ACC112 (cell line): ENCODE measurements around the gene SLC8A3.

ENCODE experiments used
- H2AFZ ChIP-seq: fragments of 200-600 bp; sonication (generic); one replicate; pipeline ENCODE4 v1.6.0; 2017; ENCODE audit warnings: antibody characterized with exemption, low read length; ENCODE audit not compliant: unreplicated experiment
- H3K27ac ChIP-seq: fragments of 200-600 bp; sonication (generic); 2 replicates; pipeline ENCODE4 v1.5.1; 2014; ENCODE audit warnings: low read depth, mild to moderate bottlenecking, antibody characterized with exemption, low read length, moderate library complexity
- H3K27me3 ChIP-seq: fragments of 200-600 bp; sonication (generic); 2 replicates; pipeline ENCODE4 v1.6.1; 2014; ENCODE audit warnings: mild to moderate bottlenecking, antibody characterized with exemption, low read length, moderate library complexity, mixed read lengths; ENCODE audit not compliant: insufficient read depth
- H3K36me3 ChIP-seq: fragments of 200-600 bp; sonication (generic); 2 replicates; pipeline ENCODE4 v1.6.1; 2016; ENCODE audit warnings: mild to moderate bottlenecking, antibody characterized with exemption, low read length, moderate library complexity, mixed read lengths; ENCODE audit not compliant: insufficient read depth
- H3K4me1 ChIP-seq: fragments of 200-600 bp; sonication (generic); one replicate; pipeline ENCODE4 v1.6.1; 2016; ENCODE audit warnings: low read length, mixed read lengths; ENCODE audit not compliant: insufficient read depth, unreplicated experiment, control insufficient read depth
- H3K4me3 ChIP-seq: fragments of 200-600 bp; sonication (generic); 2 replicates; pipeline ENCODE4 v1.5.1; 2014; ENCODE audit warnings: mild to moderate bottlenecking, low read depth, low read length
- H3K79me2 ChIP-seq: fragments of 200-600 bp; sonication (generic); one replicate; pipeline ENCODE4 v1.6.0; 2016; ENCODE audit warnings: low read length; ENCODE audit not compliant: control insufficient read depth, unreplicated experiment, insufficient read depth

The SLC8A3 gene

DNA sequence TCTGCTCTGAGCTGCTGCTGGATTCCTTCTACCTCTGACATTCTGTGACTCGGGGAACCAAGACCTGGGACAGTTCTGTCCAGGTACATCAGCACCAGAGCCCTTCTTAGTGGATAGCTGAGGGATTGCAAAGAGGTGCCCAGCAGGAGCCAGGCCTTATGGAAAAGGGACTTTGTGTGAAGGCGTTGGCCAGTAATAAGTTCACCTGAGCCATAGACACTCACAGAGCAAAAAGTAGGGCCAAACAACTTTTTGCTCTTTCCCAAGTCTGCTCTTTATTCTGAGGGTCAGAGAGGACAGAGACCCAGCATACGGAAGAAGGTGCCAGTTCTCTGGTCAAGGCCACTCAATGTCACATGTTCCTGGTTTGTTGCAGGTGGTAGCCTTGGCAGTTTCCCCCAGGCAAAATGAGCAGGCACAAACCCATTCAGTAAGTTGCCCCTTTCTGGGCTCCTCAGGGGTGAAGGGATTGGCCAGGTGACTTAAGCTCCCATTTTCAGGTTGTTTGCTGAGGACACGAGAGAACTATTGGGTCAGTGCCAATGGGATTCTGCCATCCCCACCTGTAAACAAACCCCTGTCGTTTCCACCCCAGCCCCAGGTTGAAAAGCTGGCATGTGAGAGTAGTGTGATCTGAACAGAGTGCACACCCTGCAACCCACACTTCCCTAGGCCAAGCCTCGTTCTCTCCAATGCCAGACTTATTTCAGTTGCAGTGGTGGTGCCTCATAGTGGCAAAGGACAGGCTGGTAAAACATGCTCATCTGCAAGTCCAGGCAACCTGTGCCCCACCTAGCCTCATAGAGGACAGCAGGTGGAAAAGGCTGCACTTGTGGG lies 159.2 kb downstream of the SLC8A3 start:
- peaks cover 31% of the 10 kb centered on the region; the same call in 1 of the 2 replicates for H3K27me3 ChIP-seq
- H3K36me3 ChIP-seq = no peaks in the 10 kb centered on the region
- H2AFZ ChIP-seq = no peak overlapping the region
- H3K27ac ChIP-seq = no peak overlapping the region
- H3K4me1 ChIP-seq = no peaks in the 10 kb centered on the region
- no peaks in the 10 kb centered on the region for H3K79me2 ChIP-seq
- H3K4me3 ChIP-seq = no peak overlapping the region

- Histone ChIP-seq H3K36me3 (no peaks in the 10 kb centered on the region), H3K27ac (no peak overlapping the region), H2AFZ (no peak overlapping the region), H3K4me1 (no peaks in the 10 kb centered on the region), H3K27me3 (peaks cover 36% of the 10 kb centered on the region; the same call in 1 of the 2 replicates), H3K79me2 (no peaks in the 10 kb centered on the region), H3K4me3 (no peak overlapping the region)
These were observed 160.8 kb downstream of the SLC8A3 start for GRCh38 chr14:70027785-70028428.

DNA sequence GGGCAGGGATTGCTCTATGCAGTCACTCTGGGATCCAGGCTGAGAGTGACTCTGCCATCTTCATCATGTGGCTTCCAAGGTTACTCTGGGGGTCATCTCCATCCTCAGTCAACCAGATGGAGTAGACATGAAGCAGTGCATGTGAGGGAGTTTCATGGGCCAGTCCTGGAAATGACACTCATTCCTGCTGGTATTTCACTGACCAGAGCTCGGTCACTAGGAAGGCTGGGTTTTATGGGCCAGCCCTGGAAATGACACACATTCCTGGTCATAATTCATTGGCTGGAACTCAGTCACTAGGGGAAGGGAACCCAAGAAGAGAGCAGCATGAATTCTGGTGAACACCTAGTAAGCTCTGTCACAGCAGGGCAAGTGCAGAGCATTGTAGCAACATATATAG lies 164.9 kb downstream of the SLC8A3 start:
- Histone ChIP-seq H2AFZ (no peak overlapping the region), H3K4me3 (no peak overlapping the region), H3K27ac (no peak overlapping the region), H3K79me2 (no peaks in the 10 kb centered on the region), H3K27me3 (peaks cover 32% of the 10 kb centered on the region; the same call in 1 of the 2 replicates), H3K4me1 (no peaks in the 10 kb centered on the region), H3K36me3 (no peaks in the 10 kb centered on the region)

DNA sequence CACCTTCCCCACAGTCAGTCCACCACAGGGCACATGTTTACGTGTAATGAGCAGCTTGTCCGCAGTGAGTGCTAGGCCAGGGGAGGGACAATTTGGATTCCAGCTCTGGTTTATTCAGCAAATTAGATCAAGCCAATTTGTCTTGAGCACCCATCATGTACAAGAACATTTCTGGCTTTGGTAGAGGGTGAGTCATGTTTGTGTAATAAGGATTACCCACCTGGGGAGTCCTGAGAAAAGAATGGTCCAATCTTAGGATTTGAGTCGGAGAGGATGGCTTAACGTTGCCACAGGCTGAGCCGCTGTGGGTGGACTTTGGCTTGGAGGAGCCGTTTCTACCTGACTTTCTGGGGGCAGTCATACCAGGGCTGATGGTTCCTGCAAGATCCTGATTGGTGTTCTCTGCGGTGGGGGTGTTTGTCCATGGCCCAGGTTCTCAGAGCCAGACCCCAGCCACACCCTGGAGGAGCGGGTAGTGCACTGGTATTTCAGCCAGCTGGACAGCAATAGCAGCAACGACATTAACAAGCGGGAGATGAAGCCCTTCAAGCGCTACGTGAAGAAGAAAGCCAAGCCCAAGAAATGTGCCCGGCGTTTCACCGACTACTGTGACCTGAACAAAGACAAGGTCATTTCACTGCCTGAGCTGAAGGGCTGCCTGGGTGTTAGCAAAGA lies 165.8 kb downstream of the SLC8A3 start:
- H2AFZ ChIP-seq = no peak overlapping the region
- H3K36me3 ChIP-seq = no peaks in the 10 kb centered on the region
- H3K4me1 ChIP-seq = no peaks in the 10 kb centered on the region

GRCh38 chr14:70021548-70022220 lies 167.1 kb downstream of the SLC8A3 start:
- Histone ChIP-seq H2AFZ (no peak overlapping the region), H3K36me3 (no peaks in the 10 kb centered on the region), H3K4me1 (no peaks in the 10 kb centered on the region), H3K79me2 (no peaks in the 10 kb centered on the region), H3K4me3 (no peak overlapping the region), H3K27ac (no peak overlapping the region), H3K27me3 (peaks cover 39% of the 10 kb centered on the region; the same call in 1 of the 2 replicates)

More for the DNA sequence above, 165.8 kb downstream of the SLC8A3 start:
- H3K79me2 ChIP-seq = no peaks in the 10 kb centered on the region
- no peak overlapping the region for H3K27ac ChIP-seq
- H3K4me3 ChIP-seq = no peak overlapping the region
- H3K27me3 ChIP-seq = peaks cover 30% of the 10 kb centered on the region; the same call in 1 of the 2 replicates

DNA sequence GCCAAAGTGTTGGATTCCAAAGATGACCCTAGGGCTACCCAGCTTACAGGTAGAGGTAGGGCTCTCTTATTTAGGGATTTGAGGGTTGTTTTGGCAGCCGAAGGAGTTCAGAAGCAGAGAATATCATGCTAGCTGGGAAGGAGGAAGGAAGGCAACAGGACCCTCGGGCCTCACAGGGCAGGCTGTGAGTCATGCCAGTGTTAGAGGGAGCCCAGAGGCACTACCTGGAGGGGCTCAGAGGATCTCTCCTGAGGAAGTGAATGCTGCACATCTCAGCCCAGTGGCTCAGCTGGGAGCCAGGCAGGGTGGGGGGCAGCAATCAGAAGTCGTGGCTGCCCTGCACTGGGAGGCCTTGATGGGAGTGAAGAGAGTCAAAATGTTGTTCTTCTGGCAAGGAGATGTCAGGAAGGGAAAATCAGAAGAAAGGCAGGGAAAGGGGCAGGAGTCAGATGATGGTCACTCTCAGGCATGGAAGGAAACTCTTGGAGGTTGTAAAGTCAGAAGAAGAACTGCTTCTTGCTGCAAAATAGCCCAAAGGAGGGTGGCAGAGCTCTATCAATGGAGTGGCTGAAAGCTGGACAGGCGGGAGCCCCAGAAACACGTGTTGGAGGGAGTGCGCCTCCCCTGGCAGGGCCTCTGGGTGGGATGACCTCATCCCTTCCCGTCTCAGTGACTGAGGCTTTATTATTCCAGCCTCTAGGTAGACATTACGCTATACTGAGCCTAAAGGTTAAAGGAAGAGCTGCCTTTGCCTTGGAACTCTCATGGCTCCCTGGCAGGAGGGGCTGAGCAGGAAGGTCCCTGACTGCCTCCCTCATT lies 168.2 kb downstream of the SLC8A3 start:
- H3K4me1 ChIP-seq = no peaks in the 10 kb centered on the region
- no peak overlapping the region for H3K27ac ChIP-seq
- H3K79me2 ChIP-seq = no peaks in the 10 kb centered on the region
- no peak overlapping the region for H3K4me3 ChIP-seq
- H3K36me3 ChIP-seq = no peaks in the 10 kb centered on the region
- H2AFZ ChIP-seq = no peak overlapping the region
- peaks cover 40% of the 10 kb centered on the region for H3K27me3 ChIP-seq

DNA sequence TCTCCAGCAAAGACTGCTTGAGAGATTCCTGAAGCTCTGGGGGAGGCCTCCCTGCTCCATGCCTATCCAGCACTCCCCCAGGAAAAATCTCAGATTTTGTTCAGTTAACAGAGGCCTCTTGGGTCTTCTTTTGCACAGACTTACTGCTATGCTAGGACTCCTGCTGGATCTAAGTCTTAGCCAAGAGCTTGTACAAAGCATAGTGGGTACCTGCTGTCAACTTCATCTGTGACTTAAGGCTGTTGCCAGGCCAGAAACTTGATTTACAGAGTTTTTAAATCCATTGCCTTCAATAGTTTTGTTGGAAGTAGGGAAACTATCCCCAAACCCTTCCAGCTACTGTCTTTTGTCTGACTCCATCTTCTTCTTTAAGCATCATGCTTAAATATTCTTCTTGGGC lies 169.1 kb downstream of the SLC8A3 start:
- H3K79me2 ChIP-seq = no peaks in the 10 kb centered on the region
- no peak overlapping the region for H3K4me3 ChIP-seq
- H3K27ac ChIP-seq = no peak overlapping the region
- H3K27me3 ChIP-seq = peaks cover 42% of the 10 kb centered on the region
- H2AFZ ChIP-seq = no peak overlapping the region
- no peaks in the 10 kb centered on the region for H3K4me1 ChIP-seq
- H3K36me3 ChIP-seq = no peaks in the 10 kb centered on the region

- H3K79me2 ChIP-seq = no peaks in the 10 kb centered on the region
- H2AFZ ChIP-seq = no peak overlapping the region
- H3K4me3 ChIP-seq = peak overlapping the region; percentile 12; the same call in 1 of the 2 replicates
- no peak overlapping the region for H3K27ac ChIP-seq
- H3K4me1 ChIP-seq = no peaks in the 10 kb centered on the region
- H3K36me3 ChIP-seq = no peaks in the 10 kb centered on the region
- H3K27me3 ChIP-seq = peaks cover 35% of the 10 kb centered on the region
These were observed 170.0 kb downstream of the SLC8A3 start for GRCh38 chr14:70018713-70019211.

GRCh38 chr14:70018230-70018629 lies 170.5 kb downstream of the SLC8A3 start:
- Histone ChIP-seq H3K36me3 (no peaks in the 10 kb centered on the region), H2AFZ (no peak overlapping the region), H3K4me3 (no peak overlapping the region), H3K27ac (no peak overlapping the region), H3K4me1 (no peaks in the 10 kb centered on the region), H3K79me2 (no peaks in the 10 kb centered on the region), H3K27me3 (peaks cover 35% of the 10 kb centered on the region)
